ENCODE results near the gene TAF12. TPM values are rescaled to one million over a fixed set of nuclear protein-coding genes. Genes with fewer than 3 reads are reported as not detected.
"Not testable (repeated sequence)": the region's sequence is repeated elsewhere in the genome, so short reads cannot be mapped to it uniquely, and the experiment has no call there.

The TAF12 gene, protein sequence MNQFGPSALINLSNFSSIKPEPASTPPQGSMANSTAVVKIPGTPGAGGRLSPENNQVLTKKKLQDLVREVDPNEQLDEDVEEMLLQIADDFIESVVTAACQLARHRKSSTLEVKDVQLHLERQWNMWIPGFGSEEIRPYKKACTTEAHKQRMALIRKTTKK
- 32.5 and 43.7 TPM in 2 replicates for total RNA-seq (2014; rRNA removed)
- polyA plus RNA-seq (2012) = 34.1 TPM

DNA sequence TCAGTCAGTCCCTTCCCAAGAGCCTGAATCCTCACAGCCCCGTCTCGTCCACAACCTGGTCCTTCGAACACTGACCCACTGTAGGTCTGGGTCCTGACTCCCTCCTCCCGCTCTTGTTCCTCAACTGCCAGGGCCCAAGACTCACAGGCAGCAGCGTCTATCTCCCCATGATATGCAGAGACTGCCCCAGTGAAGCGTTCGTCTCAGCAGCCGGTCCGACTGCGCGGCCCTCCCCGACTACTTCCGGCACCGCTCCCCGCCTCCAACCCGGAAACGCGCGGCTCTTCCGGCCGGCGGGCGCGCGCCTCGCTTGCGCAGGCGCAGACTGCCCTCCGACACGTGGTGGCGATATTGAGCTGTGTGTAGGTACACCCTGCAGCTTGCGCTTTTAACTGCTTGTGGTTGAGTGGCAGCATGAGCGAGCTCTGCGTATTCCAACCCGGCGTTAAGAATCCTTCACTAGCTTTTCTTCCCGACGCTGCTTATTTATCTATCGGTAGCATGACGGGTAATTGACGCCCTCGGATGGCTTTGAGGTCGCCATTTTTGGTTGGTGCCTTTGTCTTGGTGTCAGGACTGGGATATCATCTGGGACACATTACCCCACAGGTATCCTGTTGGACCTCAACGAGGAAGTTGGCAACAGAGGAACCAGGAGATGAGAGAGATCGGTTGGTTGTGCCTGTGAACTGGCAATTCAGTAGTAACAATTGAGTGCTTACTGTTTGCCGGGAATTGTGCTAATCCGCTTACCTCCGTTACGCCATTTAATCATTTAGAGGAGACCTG is at the start of gene TAF12:
TSS of gene TAF12 (minus strand) at position 221 of the 789 bp plus-strand sequence. CDS start 20,986 bp downstream, outside the sequence.
- DNase-seq (ENCODE audit: low read depth) = peak; percentile 94

DNA sequence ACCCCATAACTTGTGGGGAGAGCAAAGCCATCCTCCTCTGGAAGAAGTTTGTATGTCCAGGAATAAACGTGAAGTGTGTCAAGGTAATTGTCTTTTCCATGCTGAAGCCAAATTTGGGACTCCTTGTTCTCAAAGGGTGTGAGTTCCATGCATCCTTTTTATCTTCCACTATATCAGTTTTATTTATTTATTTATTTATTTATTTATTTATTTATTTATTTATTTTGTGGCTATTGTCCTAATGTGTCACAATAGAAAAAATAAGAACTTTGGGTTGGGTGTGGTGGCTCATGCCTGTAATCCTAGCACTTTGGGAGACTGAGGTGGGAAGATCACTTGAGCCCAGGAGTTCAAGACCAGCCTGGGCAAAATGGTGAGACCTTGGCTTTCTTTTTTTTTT is 48.8 kb upstream of the TAF12 start:
- not testable (repeated sequence) for DNase-seq (ENCODE audit: low read depth)

DNA sequence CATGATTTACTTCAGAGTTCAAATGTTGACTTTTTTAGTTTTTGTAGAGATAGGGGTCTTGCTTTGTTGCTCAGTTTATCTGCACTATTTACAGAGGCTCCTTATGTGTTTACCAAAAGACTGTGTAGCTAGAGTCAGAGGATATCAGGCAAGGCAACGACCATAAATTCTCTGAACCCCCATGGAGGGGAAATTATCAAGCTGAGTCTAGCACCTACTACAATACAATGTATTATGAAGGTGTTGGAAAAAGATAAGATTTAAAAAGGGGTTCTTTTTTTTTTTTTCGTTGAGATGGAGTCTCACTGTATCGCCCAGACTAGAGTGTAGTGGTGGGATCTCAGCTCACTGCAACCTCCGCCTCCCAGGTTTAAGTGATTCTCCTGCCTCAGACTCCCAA is 42.1 kb upstream of the TAF12 start:
- no peak for DNase-seq (ENCODE audit: low read depth)

DNA sequence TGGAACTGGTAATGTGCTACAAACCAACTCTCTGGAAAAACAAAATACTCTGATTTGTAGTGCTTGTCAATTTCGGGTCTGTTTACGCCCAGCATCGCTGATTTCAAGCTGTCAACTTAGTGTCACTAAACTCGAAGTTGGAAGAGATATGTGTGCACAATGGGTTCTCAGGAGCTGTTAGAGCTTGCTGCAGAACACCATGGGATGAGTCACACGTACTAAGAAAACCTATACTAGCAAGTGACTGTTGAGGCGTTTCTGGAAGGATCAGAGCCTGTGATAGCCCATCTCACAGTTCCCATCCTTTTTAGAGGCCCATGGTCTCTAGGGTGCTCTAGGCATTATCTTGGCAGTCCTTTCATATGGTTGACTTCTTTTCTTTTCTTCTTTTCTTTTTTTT is 40.0 kb upstream of the TAF12 start:
- no peak for DNase-seq (ENCODE audit: low read depth)

DNA sequence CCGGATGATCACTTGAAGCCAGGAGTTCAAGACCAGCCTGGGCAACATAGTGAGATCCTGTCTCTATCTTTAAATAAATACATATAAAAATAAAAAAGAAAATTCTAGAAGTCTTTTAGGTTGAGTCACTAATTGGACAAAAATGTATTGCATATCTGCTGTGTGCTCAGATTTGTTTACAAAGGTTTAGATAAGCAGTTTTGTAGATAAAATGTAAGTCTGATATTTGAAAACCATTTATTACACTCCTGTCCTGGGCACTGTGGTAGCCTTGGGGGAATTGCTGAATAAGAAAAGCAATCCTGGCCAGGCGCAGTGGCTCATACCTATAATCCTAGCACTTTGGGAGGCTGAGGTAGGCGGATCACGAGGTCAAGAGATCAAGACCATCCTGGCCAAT is 37.3 kb upstream of the TAF12 start:
- DNase-seq (ENCODE audit: low read depth) = no peak

DNA sequence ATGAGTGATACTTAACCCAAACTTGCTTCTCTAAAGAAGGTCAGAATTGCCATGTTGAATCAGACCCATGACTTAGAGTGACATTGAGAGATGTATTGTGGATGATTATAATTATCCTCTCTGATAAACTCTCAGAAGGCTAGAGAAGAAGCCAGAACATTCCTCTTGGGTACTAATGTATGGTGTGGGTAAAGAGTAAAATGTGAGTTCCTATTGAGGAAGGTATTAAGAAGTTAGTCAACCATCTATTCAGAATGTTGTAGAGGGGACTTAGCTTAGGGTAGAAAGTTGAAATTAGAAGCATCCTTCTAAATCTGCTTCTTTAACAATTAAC is 33.0 kb upstream of the TAF12 start:
- no peak for DNase-seq (ENCODE audit: low read depth)

DNA sequence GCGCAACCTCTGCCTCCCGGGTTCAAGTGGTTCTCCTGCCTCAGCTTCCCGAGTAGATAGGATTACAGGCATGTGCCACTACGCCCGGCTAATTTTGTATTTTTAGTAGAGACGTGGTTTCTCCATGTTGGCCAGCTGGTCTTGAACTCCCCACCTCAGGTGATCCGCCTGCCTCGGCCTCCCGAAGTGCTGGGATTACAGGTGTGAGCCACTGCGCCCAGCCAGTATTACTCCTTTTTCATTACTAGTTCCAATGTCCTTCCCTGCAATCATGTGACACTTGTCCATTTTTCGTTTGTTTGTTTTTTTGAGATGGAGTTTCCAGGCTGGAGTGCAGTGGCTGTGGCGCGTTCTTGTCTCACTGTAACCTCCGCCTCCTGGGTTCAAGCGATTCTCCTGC is 30.1 kb upstream of the TAF12 start:
- not testable (repeated sequence) for DNase-seq (ENCODE audit: low read depth)

DNA sequence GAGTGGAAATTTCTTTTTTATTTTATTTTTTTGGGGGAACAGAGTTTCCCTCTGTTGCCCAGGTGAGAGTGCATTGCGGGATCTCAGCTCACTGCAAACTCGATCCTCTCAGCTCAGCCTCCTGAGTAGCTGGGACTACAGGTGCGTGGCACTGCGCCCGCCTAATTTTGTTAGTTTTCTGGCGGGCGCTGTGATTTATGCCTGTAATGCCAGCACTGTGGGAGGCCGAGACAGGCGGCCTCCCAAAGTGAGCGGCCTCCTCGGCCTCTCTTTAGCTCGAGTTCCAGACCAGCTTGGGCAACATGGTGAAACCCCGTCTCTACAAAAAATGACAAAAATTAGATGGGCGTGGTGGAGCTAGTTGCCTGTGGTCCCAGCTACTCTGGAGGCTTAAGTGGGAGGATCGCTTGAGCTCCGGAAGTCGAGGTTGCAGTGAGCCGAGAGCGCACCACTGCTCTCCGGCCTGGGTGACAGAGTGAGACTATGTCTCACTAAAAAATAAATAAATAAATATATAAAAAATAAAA is 28.4 kb upstream of the TAF12 start:
- DNase-seq (ENCODE audit: low read depth) = no peak

DNA sequence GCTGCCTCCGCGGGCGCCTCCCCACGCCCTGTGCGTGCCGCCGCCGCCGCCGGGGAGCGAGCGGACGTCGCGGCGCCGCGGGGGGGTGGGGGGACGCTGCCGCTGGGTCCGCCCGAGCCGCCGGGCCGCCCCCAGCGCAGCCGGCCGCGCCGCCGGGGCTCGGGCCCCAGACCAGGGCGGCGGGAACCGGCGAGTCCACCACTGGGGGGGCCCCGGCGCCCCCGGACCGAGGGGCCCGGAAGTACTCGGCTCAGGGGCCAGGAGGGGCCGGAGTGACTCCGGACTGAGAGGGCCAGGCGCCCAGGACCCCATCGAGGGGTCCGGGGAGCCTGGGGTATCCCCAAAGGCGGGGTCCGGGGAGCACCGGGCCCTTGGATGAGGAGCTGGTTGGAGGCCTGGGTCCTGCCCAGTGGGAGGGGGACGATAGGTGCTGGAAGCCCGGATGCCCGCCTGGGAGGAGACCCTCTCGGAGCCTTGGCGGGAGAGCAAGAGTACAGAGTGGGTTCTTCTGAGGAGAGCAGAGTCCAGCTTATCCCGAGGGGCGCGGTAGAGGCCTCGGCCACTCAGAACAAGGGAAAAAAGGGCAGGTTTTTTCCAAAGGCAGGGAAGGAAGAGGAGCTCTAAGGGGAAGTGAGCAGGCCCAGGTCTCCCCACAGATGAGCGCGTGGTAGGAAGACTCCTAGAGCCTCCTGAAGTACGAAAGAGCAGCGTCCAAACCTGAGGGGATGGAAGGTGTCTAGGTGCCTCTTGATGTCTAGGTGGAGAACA is 26.3 kb upstream of the TAF12 start:
- peak; percentile 60 for DNase-seq (ENCODE audit: low read depth)

DNA sequence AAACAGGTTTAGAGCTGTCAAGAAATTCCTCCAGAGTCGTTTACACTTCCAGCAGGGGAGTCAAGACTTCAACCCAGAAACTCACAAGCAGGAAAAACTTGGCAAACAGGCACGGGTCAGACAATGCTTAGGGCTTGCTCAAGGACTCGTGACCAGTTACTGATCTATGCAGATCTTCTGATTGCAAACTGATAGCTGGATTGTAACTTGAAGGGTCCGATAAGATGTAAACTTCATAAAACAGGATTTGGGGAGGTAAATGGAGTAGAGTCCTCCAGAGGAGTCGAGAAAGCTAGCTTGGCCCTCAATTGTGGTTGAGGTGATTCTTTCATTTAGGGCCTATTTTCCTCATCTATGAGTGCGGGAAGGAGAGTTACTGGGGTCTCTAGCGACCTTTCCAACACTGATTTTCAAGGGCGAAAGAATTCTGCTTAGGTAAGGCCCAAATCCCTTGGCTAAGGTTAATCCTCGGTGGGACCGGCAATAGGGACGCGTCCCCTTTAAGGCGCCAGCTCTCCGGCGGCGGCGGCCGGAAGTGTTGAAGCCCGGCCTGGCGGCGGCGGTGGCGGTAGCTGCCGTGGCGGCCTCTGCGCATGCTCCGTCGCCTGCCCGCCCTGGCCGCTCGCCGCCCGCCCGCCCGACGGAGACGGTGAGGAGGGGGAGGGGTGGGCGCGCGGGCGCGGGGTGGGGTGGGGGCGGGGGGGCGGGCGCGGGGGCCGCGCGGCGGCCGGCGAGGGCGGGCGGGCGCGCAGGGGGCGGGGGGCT is 25.5 kb upstream of the TAF12 start, which contains the start of gene GMEB1:
TSS of gene GMEB1 (plus strand) at position 594 of the 765 bp plus-strand sequence. CDS start 14,829 bp downstream, outside the sequence.
- DNase-seq (ENCODE audit: low read depth) = peak; percentile 80

DNA sequence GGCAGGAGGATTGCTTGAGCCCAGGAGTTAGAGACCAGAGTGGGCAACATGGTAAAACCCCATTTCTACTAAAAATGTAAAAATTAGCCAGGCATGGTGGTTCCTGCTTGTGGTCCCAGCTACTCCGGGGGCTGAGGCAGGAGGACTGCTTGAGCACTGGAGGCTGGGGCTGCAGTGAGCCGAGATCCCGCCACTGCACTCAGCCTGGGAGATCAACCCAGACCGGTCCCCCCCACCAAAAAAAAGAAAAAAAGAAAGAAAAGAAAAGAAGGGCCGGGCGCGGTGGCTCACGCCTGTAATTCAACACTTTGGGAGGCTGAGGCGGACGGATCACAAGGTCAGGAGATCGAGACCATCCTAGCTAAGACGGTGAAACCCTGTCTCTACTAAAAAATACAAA is 23.9 kb upstream of the TAF12 start:
- DNase-seq (ENCODE audit: low read depth) = no peak

DNA sequence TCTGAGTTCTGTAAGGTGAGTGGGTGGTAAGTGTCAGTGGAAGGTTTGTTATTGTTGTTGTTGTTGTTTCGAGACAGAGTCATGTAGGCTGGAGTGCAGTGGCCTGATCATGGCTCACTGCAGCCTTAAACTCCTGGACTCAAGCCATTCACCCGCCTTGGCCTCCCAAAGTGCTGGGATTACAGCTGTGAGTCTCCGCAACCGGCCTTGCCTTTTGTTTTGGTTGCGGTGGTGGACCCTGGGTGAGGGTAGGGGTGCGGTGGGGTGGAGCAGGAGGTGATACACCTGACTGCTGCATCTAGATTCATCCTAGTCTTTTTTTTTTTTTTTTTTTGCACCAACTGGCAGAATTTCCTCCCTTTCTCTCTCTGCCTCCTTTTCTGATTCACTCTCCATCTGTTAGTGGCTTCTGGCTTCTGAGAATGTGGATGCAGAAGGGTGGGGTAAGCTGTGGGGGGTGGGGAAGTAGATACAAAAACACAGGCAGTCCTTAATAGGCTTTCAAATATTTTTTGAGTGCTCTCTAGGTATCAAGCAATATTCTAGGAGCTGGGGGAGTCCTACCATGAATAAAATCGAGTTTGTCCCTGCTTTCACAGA is 21.1 kb upstream of the TAF12 start:
- peak; percentile 33 for DNase-seq (ENCODE audit: low read depth)

DNA sequence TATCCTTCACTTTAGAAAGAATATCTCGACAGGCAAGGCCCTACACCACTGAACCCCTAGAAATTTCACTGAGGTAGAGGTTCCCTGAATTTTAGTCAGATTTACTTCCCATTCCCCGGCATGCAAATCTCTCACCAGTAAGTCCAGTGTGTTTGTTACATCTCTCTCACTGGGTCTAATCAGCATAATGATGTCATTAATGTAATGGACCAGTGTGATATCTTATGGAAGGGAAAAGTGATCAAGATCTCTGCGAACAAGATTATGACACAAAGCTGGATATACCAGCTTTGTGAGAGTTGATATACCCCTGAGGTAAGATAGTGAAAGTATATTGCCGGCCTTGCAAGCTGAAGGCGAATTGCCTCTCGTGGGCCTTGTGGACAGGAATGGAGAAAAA is 13.5 kb upstream of the TAF12 start:
- no peak for DNase-seq (ENCODE audit: low read depth)

DNA sequence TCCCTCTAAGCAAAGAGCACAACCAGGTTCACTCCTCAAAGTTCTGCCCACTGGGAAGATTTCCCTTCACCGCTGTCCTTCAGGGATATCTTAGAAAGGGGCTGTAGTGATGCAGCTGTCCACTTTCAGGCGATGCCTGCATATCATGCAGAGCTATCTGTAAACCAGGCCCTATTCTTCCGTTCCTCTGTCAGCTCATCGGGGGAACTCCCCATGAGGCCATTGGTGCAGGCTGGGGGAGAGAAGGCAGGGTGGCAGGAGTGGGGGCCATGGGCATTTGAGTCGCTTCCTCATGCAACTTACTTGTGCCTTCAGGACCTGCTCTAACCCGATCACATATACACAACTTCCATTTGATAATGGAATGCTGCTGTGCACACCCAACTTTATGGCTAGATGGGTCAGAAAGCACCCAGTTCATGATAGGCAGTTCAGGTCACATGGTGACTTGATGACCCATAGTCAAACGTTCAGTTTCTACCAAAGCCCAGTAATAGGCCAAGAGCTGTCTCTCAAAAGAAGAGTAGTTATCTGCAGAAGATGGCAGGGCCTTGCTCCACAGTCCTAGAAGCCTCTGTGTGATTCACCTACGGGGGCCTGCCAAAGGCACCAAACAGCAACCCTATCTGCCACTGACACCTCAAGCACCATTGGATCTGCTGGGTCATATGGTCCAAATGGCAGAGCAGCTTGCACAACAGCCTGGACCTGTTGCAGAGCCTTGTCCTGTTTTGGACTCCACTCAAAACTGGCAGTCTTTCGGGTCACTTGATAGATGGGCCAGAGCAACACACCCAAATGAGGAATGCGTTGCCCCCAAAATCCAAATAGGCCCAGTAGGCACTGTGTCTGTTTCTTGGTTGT is 12.8 kb upstream of the TAF12 start:
- DNase-seq (ENCODE audit: low read depth) = not testable (repeated sequence)

DNA sequence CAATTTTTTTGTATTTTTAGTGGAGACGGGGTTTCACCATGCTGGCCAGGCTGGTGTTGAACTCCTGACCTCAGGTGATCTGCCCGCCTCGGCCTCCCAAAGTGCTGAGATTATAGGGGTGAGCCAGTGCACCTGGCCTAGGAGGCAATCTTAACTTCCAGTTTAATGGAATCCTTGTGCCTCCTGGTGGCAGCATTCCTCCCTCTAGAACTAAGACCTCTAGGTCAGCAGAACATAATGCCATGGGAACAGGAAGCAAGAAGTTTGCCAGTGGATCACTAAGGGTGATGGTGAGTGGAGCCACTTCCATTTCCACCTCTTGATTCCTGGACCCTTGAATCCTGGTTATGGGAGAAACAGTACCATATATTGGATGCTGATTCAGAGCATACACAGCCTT is 11.0 kb upstream of the TAF12 start:
- peak; percentile 33 for DNase-seq (ENCODE audit: low read depth)

DNA sequence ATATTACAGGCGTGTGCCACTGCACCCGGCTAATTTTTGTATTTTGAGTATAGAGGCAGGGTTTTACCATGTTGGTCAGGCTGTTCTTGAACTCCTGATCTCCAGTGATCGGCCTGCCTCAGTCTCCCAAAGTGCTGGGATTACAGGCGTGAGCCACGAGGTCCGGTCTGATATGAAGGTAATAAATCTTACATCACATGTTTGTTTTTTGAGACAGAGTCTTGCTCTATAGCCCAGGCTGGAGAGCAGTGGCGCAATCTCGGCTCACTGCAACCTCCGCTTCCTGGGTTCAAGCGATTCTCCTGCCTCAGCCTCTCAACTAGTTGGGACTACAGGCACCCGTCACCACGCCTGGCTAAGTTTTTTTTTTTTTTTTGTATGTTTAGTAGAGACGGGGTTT is 10.2 kb upstream of the TAF12 start:
- not testable (repeated sequence) for DNase-seq (ENCODE audit: low read depth)

DNA sequence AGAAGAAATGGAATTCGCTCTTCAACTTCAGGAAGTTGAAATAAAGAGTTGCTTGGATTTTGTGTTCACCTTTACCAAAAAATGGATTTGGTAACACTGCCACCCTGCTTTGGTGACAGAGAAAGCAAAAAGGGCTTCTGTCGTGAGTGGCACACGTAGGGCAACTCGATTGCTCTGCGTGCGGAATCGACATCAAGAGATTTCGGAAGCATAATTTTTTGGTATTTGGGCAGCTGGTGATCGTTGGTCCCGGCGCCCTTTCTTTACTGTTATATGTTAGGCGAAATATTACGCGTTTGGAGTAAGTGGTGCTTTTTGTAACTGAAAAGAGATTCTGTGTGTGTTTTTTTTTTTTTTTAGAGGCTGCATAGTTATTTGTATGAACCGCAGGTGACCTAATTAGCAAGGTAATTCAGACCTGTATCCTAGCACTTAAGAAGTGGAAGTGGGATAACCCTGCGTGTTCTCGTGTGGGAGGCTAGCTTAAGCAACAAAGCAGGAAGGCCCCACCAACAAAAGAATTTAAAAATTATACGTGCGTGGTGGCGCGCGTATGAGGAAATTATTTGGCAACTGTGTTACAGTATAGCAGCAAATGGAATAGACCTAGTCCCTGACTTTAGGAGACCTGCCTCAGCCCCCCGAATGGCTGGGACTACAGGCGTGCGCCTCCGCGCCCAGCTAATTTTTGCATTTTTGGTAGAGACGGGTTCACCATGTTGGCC is 5.8 kb upstream of the TAF12 start, which contains the start of gene RNU11:
TSS of gene RNU11 (plus strand) at position 127 of the 725 bp plus-strand sequence.
- peak; percentile 99 for DNase-seq (ENCODE audit: low read depth)

DNA sequence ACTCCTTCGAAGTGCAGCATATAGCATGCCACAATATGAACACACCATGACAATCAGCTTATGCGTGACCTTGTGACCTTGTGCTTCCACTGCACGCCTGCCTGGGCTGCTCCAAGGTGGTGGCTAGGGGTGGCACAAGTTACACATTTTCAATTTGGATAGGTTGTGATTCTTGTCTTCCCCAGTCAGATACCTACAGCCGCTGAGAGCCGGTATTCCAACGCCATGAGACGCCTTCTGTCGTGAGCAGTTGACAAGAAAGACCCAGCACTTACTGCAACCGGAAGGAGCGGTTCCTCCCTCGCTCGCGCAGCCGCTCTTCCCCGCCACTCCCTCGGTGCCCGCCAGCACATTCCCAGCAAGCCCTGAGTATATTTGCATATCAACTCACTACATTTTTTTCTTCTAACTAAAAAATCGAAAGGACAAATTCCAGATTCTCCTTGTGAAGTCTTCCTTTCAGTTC is 5.2 kb upstream of the TAF12 start:
- peak; percentile 89 for DNase-seq (ENCODE audit: low read depth)

DNA sequence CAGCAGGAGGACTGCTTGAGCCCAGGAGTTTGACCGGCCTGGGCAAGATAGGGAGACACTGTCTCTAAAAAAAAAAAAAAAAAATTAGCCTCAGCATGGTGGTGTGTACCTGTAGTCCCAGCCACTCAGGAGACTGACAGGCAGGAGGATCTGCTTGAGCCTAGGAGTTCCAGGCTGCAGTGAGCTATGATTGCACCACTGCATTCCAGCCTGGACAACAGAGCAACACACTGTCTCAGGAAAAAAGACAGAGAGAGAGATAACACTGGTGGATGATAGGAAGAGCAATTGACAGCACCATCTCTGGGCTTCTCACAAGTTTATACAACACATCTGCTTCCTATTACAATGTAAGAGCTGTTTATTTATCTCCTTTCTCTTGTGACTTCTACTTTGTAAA is 3.2 kb upstream of the TAF12 start:
- DNase-seq (ENCODE audit: low read depth) = no peak

Data from LHCN-M2 (cell line).